ENCODE measurements around the gene TMEM178A. TPM values are rescaled to one million over a fixed set of nuclear protein-coding genes. Genes with fewer than 3 reads are reported as not detected.

TMEM178A gene
- total and polyA plus RNA-seq, 2 experiments from 2014 or later: 0.32 TPM; not detected in 1

GRCh38 chr2:39743269-39743776 is 77.6 kb downstream of the TMEM178A start:
- in situ Hi-C loops (cut with MboI): no loop called here
- no peak overlapping the region for H3K9ac ChIP-seq

GRCh38 chr2:39755466-39755865 is 89.7 kb downstream of the TMEM178A start:
- H3K27me3 ChIP-seq (replicated peaks; ENCODE audit: insufficient read depth): no peaks in the 10 kb centered on the region
- no peaks in the 10 kb centered on the region for H4K20me1 ChIP-seq (ENCODE audit: insufficient read depth)
- DNase-seq: peak; percentile 50
- peak overlapping the region; percentile 42 for H3K4me2 ChIP-seq (ENCODE audit: unreplicated experiment)
- H3K9ac ChIP-seq: no peak overlapping the region
- no peaks in the 10 kb centered on the region for H3K9me3 ChIP-seq (ENCODE audit: low read depth)
- H3K27ac ChIP-seq: peak overlapping the region; percentile 21; the same call in 1 of the 2 replicates
- no peak overlapping the region for H2AFZ ChIP-seq
- in situ Hi-C loops (cut with MboI): no loop called here
- TF ChIP-seq EZH2phosphoT487 (IDR thresholded peaks at IDR 0.05; ENCODE audit: insufficient read depth, low read depth) (no peak), EZH2 (IDR thresholded peaks at IDR 0.05; ENCODE audit: insufficient read depth, poor library complexity, severe bottlenecking) (no peak)
- WGBS, 2 experiments (ENCODE audit: low coverage in 1 of 2, low lambda C conversion rate in 2 of 2, missing lambda C conversion rate in 2 of 2): 96 to 97% methylated on average over 1 of the region's 1 CpG
- peaks cover 15% of the 10 kb centered on the region for H3K4me1 ChIP-seq (ENCODE audit: insufficient read depth)
- no peaks in the 10 kb centered on the region for H3K9me2 ChIP-seq (ENCODE audit: insufficient read depth)
- no peak overlapping the region for H3K4me3 ChIP-seq
- H3F3A ChIP-seq (ENCODE audit: insufficient read depth): no peaks in the 10 kb centered on the region
- peaks cover 57% of the 10 kb centered on the region for H3K36me3 ChIP-seq (ENCODE audit: low read depth)
- no peaks in the 10 kb centered on the region for H3K79me2 ChIP-seq (ENCODE audit: insufficient read depth)

More at GRCh38 chr2:39743269-39743776, 77.6 kb downstream of the TMEM178A start:
- H3K79me2 ChIP-seq (ENCODE audit: insufficient read depth): no peaks in the 10 kb centered on the region
- no peaks in the 10 kb centered on the region for H3K9me2 ChIP-seq (ENCODE audit: insufficient read depth)
- peak overlapping the region; percentile 46 for H3K4me2 ChIP-seq (ENCODE audit: unreplicated experiment)
- peaks cover 11% of the 10 kb centered on the region for H3K36me3 ChIP-seq (ENCODE audit: low read depth)
- peak overlapping the region; percentile 49 for H3K27ac ChIP-seq
- peaks cover 23% of the 10 kb centered on the region for H3F3A ChIP-seq (ENCODE audit: insufficient read depth)
- H3K9me3 ChIP-seq (ENCODE audit: low read depth): no peaks in the 10 kb centered on the region
- H3K4me1 ChIP-seq (ENCODE audit: insufficient read depth): peaks cover 19% of the 10 kb centered on the region
- H2AFZ ChIP-seq: no peak overlapping the region
- H3K4me3 ChIP-seq: 0 out of 2 replicates have a peak overlapping the region, but pooled peaks have one; percentile 8
- peak; percentile 51 for DNase-seq
- 39 to 64% methylated on average over 1 of the region's 1 CpG for WGBS, 2 experiments (ENCODE audit: low coverage in 1 of 2, low lambda C conversion rate in 2 of 2, missing lambda C conversion rate in 2 of 2)
- TF ChIP-seq EZH2 (IDR thresholded peaks at IDR 0.05; ENCODE audit: insufficient read depth, poor library complexity, severe bottlenecking) (no peak), EZH2phosphoT487 (IDR thresholded peaks at IDR 0.05; ENCODE audit: insufficient read depth, low read depth) (no peak)
- H3K27me3 ChIP-seq (replicated peaks; ENCODE audit: insufficient read depth): no peaks in the 10 kb centered on the region
- no peaks in the 10 kb centered on the region for H4K20me1 ChIP-seq (ENCODE audit: insufficient read depth)

GRCh38 chr2:39757156-39757555 is 91.4 kb downstream of the TMEM178A start:
- H3F3A ChIP-seq (ENCODE audit: insufficient read depth): no peaks in the 10 kb centered on the region
- no peaks in the 10 kb centered on the region for H3K27me3 ChIP-seq (replicated peaks; ENCODE audit: insufficient read depth)
- no peak overlapping the region for H3K9ac ChIP-seq
- no peak overlapping the region for H3K27ac ChIP-seq
- TF ChIP-seq EZH2 (IDR thresholded peaks at IDR 0.05; ENCODE audit: insufficient read depth, poor library complexity, severe bottlenecking) (no peak), EZH2phosphoT487 (IDR thresholded peaks at IDR 0.05; ENCODE audit: insufficient read depth, low read depth) (no peak)
- 98 to 100% methylated on average over 4 of the region's 4 CpGs for WGBS, 2 experiments (ENCODE audit: low coverage in 1 of 2, low lambda C conversion rate in 2 of 2, missing lambda C conversion rate in 2 of 2)
- no peaks in the 10 kb centered on the region for H3K9me2 ChIP-seq (ENCODE audit: insufficient read depth)
- no peak for DNase-seq
- no peak overlapping the region for H3K4me3 ChIP-seq
- in situ Hi-C loops (cut with MboI): no loop called here
- H3K79me2 ChIP-seq (ENCODE audit: insufficient read depth): no peaks in the 10 kb centered on the region
- H3K4me2 ChIP-seq (ENCODE audit: unreplicated experiment): no peak overlapping the region
- H3K4me1 ChIP-seq (ENCODE audit: insufficient read depth): peaks cover 15% of the 10 kb centered on the region
- H3K36me3 ChIP-seq (ENCODE audit: low read depth): peaks cover 56% of the 10 kb centered on the region
- H2AFZ ChIP-seq: no peak overlapping the region
- H4K20me1 ChIP-seq (ENCODE audit: insufficient read depth): no peaks in the 10 kb centered on the region
- no peaks in the 10 kb centered on the region for H3K9me3 ChIP-seq (ENCODE audit: low read depth)

GRCh38 chr2:39762448-39762847 is 96.7 kb downstream of the TMEM178A start:
- no peaks in the 10 kb centered on the region for H3K9me3 ChIP-seq (ENCODE audit: low read depth)
- in situ Hi-C loops (cut with MboI): no loop called here
- no peaks in the 10 kb centered on the region for H3F3A ChIP-seq (ENCODE audit: insufficient read depth)
- H3K9me2 ChIP-seq (ENCODE audit: insufficient read depth): no peaks in the 10 kb centered on the region
- no peaks in the 10 kb centered on the region for H3K27me3 ChIP-seq (replicated peaks; ENCODE audit: insufficient read depth)
- no peaks in the 10 kb centered on the region for H3K4me1 ChIP-seq (ENCODE audit: insufficient read depth)
- H2AFZ ChIP-seq: no peak overlapping the region
- H3K4me3 ChIP-seq: no peak overlapping the region
- H3K9ac ChIP-seq: no peak overlapping the region
- no peak overlapping the region for H3K27ac ChIP-seq
- 98 to 100% methylated on average over 2 of the region's 2 CpGs for WGBS, 2 experiments (ENCODE audit: low coverage in 1 of 2, low lambda C conversion rate in 2 of 2, missing lambda C conversion rate in 2 of 2)
- TF ChIP-seq EZH2 (IDR thresholded peaks at IDR 0.05; ENCODE audit: insufficient read depth, poor library complexity, severe bottlenecking): no peak
- no peaks in the 10 kb centered on the region for H3K79me2 ChIP-seq (ENCODE audit: insufficient read depth)
- DNase-seq: no peak
- H4K20me1 ChIP-seq (ENCODE audit: insufficient read depth): no peaks in the 10 kb centered on the region
- H3K36me3 ChIP-seq (ENCODE audit: low read depth): peaks cover 58% of the 10 kb centered on the region
- H3K4me2 ChIP-seq (ENCODE audit: unreplicated experiment): no peak overlapping the region

Other genes with a start within 250 kb of the TMEM178A start
- 32.0 and 44.0 TPM in 2 replicates for gene MAP4K3, start 228.6 kb upstream of the TMEM178A start, total RNA-seq (2014; rRNA removed; shearing (Covaris generic))
- 9.4 and 9.9 TPM in 2 replicates for gene MAP4K3, start 228.6 kb upstream of the TMEM178A start, polyA plus RNA-seq (2016; fragmentation: Nextera tagmentation; extraction: Ambion mirVana)
- gene THUMPD2, start 113.3 kb downstream of the TMEM178A start, total RNA-seq (2014; rRNA removed; shearing (Covaris generic)): 5.6 and 13.9 TPM in 2 replicates
- 4.1 and 5.8 TPM in 2 replicates for gene THUMPD2, start 113.3 kb downstream of the TMEM178A start, polyA plus RNA-seq (2016; fragmentation: Nextera tagmentation; extraction: Ambion mirVana)

Data from GM23248 (cell line).